Type B pancreatic cell (in vitro differentiated cells): ENCODE measurements around the gene ASB16. TPM values are rescaled to one million over a fixed set of nuclear protein-coding genes. Genes with fewer than 3 reads are reported as not detected.
"Not testable (repeated sequence)": the region's sequence is repeated elsewhere in the genome, so short reads cannot be mapped to it uniquely, and the experiment has no call there.

Experiments used
- DNase-seq: peaks from one replicate; pipeline ENCODE4 v3.0.0; 2021; ENCODE audit warnings: mixed read lengths; ENCODE audit not compliant: unreplicated experiment; ENCODE audit errors: extremely low spot score
- H3K27ac Mint-ChIP-seq: 2 replicates; pipeline ENCODE4 v1.8.0; 2021; ENCODE audit warnings: mild to moderate bottlenecking, mixed read lengths
- H3K27me3 Mint-ChIP-seq: 2 replicates; pipeline ENCODE4 v1.8.0; 2021; ENCODE audit warnings: mixed read lengths
- H3K36me3 Mint-ChIP-seq: 2 replicates; pipeline ENCODE4 v1.8.0; 2021; ENCODE audit warnings: mixed read lengths
- H3K4me1 Mint-ChIP-seq: one replicate; pipeline ENCODE4 v1.8.0; 2021; ENCODE audit warnings: mixed read lengths; ENCODE audit not compliant: unreplicated experiment
- H3K4me3 Mint-ChIP-seq: 2 replicates; pipeline ENCODE4 v1.8.0; 2021; ENCODE audit warnings: mild to moderate bottlenecking, mixed read lengths
- H3K9me3 Mint-ChIP-seq: 2 replicates; pipeline ENCODE4 v1.8.0; 2021; ENCODE audit warnings: mixed read lengths
- total RNA-seq: library from RNA; stranded (reverse); gene quantifications from 2 replicates; pipeline ENCODE4 v1.2.1, GENCODE V29; 2021; ENCODE audit warnings: low replicate concordance
- TF ChIP-seq, protein P1 (sequence below): fragments of 200-600 bp; sonication (generic); conservative IDR thresholded peaks from 2 replicates; pipeline ENCODE4 v1.5.0; 2021; ENCODE audit warnings: antibody characterized with exemption, mild to moderate bottlenecking

The ASB16 gene
- total RNA-seq, 1 donor from 2014 or later, result 0.68 TPM

DNA sequence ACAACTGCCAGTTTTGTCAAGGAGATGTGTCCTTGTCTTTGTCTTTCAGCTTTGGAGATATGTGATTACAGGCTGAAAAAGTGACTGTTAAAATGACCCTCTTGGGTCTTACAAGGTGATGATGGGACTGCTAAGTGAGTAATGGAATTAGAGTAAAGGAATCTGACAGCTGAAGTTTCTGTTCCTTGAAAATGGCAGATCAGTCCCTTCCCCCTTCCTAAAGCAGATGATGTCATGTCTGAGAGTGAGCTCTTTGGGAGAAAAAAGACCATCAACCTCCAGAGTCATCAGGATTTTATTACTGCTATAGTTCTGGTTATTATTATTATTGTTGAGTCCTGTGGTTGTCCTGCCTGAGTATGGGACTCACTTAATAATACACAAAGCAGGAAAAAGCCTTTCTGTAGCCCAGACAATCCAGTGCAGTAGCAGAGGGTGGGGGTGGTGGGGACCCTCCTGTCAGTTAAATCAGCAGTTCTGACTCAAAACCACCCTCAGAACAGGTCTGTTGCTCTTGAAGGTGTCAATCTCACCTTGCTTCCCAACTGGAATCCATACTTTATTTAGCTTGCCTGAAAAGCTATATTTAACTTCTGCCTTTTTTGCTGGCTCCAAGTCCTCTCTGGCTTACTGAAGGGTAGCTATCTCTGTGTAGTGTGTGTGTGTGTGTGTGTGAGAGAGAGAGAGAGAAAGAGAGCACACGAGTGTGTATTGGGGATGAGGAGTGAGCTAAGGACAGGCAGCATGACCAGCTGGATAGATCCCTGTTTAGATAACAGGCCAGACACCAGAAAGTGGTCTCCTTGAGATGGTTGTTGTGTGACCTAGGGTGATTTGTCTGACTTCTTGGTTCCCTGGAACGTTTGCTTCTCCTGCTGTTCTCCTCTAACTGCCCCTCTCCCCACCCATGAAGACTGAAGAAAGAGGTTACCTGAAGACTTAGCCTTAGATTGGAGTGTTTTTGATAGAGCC is 23.8 kb upstream of the ASB16 start:
- Mint-ChIP-seq H3K4me1 (peaks cover 6% of the 10 kb centered on the region), H3K27me3 (no peaks in the 10 kb centered on the region), H3K27ac (no peak overlapping the region), H3K36me3 (no peaks in the 10 kb centered on the region), H3K9me3 (no peaks in the 10 kb centered on the region), H3K4me3 (no peak overlapping the region)
- DNase-seq, result no peak
- TF ChIP-seq, protein P1, sequence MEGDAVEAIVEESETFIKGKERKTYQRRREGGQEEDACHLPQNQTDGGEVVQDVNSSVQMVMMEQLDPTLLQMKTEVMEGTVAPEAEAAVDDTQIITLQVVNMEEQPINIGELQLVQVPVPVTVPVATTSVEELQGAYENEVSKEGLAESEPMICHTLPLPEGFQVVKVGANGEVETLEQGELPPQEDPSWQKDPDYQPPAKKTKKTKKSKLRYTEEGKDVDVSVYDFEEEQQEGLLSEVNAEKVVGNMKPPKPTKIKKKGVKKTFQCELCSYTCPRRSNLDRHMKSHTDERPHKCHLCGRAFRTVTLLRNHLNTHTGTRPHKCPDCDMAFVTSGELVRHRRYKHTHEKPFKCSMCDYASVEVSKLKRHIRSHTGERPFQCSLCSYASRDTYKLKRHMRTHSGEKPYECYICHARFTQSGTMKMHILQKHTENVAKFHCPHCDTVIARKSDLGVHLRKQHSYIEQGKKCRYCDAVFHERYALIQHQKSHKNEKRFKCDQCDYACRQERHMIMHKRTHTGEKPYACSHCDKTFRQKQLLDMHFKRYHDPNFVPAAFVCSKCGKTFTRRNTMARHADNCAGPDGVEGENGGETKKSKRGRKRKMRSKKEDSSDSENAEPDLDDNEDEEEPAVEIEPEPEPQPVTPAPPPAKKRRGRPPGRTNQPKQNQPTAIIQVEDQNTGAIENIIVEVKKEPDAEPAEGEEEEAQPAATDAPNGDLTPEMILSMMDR, result no peak

DNA sequence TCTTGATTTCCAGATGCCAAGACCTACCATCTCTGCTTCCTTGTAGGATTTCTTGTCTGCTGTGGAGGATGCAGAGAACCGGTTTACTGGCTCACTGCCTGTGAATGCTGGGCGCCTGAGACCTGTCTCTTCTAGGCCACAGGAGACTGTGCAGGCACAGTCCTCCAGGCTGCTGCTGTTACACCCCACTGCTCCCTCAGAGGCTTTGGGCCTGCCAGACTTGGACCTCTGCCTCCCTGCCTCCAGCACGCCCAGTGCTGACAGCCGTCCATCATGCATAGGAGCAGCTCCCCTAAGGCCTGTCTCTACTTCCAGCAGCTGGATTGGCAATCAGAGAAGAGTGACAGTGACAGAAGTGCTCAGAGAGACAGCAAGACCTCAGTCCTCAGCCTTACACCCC is 22.7 kb upstream of the ASB16 start:
- Mint-ChIP-seq H3K27me3 (no peaks in the 10 kb centered on the region), H3K4me3 (no peak overlapping the region), H3K36me3 (no peaks in the 10 kb centered on the region), H3K9me3 (no peaks in the 10 kb centered on the region), H3K27ac (no peak overlapping the region), H3K4me1 (peaks cover 6% of the 10 kb centered on the region)
- DNase-seq, result no peak
- TF ChIP-seq, protein P1, result no peak

DNA sequence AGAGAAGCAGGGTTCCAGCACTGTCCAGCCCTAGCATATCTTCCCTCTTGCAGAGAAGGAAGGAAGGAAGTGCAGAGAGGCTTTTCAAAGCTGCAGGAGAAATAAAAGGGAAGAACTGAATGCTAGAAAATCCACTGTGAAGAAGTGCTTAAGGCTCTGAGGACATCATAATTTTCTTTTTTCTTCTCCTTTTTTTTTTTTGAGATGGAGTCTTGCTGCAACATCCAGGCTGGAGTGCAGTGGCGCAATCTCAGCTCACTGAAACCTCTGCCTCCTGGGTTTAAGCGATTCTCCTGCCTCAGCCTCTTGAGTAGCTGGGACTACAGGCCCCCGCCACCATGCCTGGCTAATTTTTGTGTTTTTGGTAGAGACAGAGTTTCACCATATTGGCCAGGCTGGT is 21.4 kb upstream of the ASB16 start:
- DNase-seq, H3K27me3 Mint-ChIP-seq, H3K4me3 Mint-ChIP-seq, H3K9me3 Mint-ChIP-seq, H3K36me3 Mint-ChIP-seq, H3K27ac Mint-ChIP-seq, H3K4me1 Mint-ChIP-seq: not testable (repeated sequence)

DNA sequence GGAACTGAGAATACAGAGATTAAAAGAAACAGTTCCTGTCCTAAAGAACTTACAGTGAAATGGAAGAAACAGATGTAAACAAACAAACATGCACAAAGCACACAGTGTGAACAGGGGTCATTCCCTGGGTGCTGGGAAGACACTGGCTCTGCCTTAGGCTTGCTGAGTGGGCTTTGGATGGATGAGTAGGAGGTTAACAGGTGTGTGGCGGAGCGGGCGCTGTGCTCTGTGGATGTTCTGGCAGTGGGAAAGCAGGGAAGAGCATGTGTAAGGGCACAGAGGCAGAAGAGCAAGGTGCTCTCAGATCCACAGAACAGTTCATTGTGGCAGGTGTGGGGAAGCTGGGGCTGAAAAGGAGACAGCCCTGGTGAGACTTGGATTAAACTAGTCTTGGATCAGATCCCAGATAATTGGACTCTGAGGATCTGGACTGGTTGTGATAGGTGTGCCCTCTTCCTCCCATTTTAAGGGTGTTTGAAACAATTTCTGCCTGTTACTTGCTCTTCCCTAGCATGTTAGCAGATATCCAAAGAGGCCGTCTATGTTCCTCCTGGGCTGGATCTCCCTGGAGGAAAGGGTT is 20.7 kb upstream of the ASB16 start:
- Mint-ChIP-seq H3K27ac (no peak overlapping the region), H3K36me3 (no peaks in the 10 kb centered on the region), H3K9me3 (no peaks in the 10 kb centered on the region), H3K4me1 (peaks cover 6% of the 10 kb centered on the region), H3K27me3 (no peaks in the 10 kb centered on the region), H3K4me3 (no peak overlapping the region)
- DNase-seq, result no peak
- TF ChIP-seq, protein P1, result no peak

DNA sequence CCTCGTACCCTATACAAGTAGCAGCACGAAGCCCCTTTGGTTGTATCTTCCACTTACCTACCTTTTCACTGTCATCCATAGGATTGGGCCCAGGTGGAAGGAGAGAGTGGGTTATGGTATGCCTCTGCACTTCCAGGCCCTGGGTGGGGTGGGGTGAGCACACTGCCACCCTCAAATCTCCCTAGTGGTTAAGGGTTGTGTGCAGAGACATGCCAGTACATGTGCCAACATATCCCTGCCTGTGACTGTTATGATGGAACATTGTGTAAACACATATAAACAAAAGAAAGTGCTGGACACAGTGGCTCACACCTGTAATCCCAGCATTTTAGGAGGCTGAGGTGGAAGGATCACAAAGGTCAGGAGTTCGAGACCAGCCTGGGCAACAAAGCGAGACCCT is 17.6 kb upstream of the ASB16 start:
- Mint-ChIP-seq H3K27ac (no peak overlapping the region), H3K27me3 (no peaks in the 10 kb centered on the region), H3K4me3 (no peak overlapping the region), H3K4me1 (peaks cover 6% of the 10 kb centered on the region), H3K9me3 (no peaks in the 10 kb centered on the region), H3K36me3 (no peaks in the 10 kb centered on the region)
- TF ChIP-seq, protein P1, result no peak
- no peak for DNase-seq

DNA sequence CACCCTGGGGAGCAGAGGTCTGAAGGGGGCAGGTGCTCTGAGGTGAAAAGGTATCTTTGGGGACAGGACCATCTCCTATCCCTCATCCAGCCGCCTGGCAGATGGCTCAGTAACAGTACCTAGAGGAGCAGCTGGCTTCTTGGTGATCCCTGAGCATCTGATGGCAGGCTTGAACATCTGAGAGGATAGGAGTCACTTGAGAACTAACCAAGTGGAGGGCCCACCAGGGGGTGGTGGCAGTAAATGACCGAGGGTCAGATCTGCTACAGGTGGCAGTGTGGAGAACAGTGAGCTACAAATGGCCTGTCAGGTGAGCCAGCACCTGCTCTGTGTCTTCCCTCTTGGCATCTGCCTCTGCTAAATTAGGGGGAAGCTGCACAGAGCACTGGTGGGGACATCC is 15.0 kb upstream of the ASB16 start:
- no peak overlapping the region for H3K4me3 Mint-ChIP-seq
- H3K36me3 Mint-ChIP-seq, result peaks cover 3% of the 10 kb centered on the region
- H3K27ac Mint-ChIP-seq, result no peak overlapping the region
- TF ChIP-seq, protein P1, result no peak
- H3K27me3 Mint-ChIP-seq, result no peaks in the 10 kb centered on the region
- H3K4me1 Mint-ChIP-seq, result no peaks in the 10 kb centered on the region
- H3K9me3 Mint-ChIP-seq, result no peaks in the 10 kb centered on the region
- DNase-seq, result no peak
